Measurements from ENCODE around the gene SLC24A3.

- TF ChIP-seq, protein P1, sequence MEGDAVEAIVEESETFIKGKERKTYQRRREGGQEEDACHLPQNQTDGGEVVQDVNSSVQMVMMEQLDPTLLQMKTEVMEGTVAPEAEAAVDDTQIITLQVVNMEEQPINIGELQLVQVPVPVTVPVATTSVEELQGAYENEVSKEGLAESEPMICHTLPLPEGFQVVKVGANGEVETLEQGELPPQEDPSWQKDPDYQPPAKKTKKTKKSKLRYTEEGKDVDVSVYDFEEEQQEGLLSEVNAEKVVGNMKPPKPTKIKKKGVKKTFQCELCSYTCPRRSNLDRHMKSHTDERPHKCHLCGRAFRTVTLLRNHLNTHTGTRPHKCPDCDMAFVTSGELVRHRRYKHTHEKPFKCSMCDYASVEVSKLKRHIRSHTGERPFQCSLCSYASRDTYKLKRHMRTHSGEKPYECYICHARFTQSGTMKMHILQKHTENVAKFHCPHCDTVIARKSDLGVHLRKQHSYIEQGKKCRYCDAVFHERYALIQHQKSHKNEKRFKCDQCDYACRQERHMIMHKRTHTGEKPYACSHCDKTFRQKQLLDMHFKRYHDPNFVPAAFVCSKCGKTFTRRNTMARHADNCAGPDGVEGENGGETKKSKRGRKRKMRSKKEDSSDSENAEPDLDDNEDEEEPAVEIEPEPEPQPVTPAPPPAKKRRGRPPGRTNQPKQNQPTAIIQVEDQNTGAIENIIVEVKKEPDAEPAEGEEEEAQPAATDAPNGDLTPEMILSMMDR (conservative IDR thresholded peaks at IDR 0.05; ENCODE audit: low read length), result no peak
- TF ChIP-seq EZH2phosphoT487 (IDR thresholded peaks at IDR 0.05; ENCODE audit: borderline replicate concordance, low read depth, low read length), result no peak
These were observed 470.7 kb downstream of the SLC24A3 start for GRCh38 chr20:19683188-19683587.

All from OCI-LY7 (cell line).